GM23338 (cell line): ENCODE data around the gene ACAN. TPM values are rescaled to one million over a fixed set of nuclear protein-coding genes. Genes with fewer than 3 reads are reported as not detected.

Experiments used
- ATAC-seq: fragments of 200-7000 bp; cut with Tn5 transposase; 3 replicates; pipeline ENCODE4 v1.9.1; 2020
- DNase-seq: peaks from one replicate; pipeline ENCODE4 v3.0.0-alpha.2; 2015; ENCODE audit warnings: low spot score
- H2AFZ ChIP-seq: fragments of 200-600 bp; sonication (generic); 2 replicates; pipeline ENCODE4 v1.8.0; 2016; ENCODE audit warnings: antibody characterized with exemption, mild to moderate bottlenecking, moderate library complexity
- H3F3A ChIP-seq: fragments of 200-600 bp; sonication (generic); replicated peaks from 2 replicates; pipeline ENCODE4 v1.8.0; 2017; ENCODE audit warnings: antibody characterized with exemption, mixed run types, low read depth
- H3K27ac ChIP-seq: fragments of 200-600 bp; sonication (generic); 2 replicates; pipeline ENCODE4 v1.6.1; 2016; ENCODE audit warnings: low read depth
- H3K27me3 ChIP-seq: fragments of 200-600 bp; sonication (generic); 2 replicates; pipeline ENCODE4 v1.8.0; 2016; ENCODE audit warnings: mild to moderate bottlenecking, mixed run types, moderate library complexity; ENCODE audit not compliant: insufficient read depth
- H3K36me3 ChIP-seq: fragments of 200-600 bp; sonication (generic); 2 replicates; pipeline ENCODE4 v1.8.0; 2016; ENCODE audit warnings: mild to moderate bottlenecking; ENCODE audit not compliant: insufficient read depth
- H3K4me1 ChIP-seq: fragments of 200-600 bp; sonication (generic); 2 replicates; pipeline ENCODE4 v1.8.0; 2016; ENCODE audit warnings: mild to moderate bottlenecking, moderate library complexity; ENCODE audit not compliant: insufficient read depth
- H3K4me2 ChIP-seq: fragments of 200-600 bp; sonication (generic); 2 replicates; pipeline ENCODE4 v1.7.1; 2017; ENCODE audit warnings: mixed run types
- H3K4me3 ChIP-seq: fragments of 200-600 bp; sonication (generic); 2 replicates; pipeline ENCODE4 v1.6.1; 2016; ENCODE audit warnings: mixed run types
- H3K79me2 ChIP-seq: fragments of 200-600 bp; sonication (generic); replicated peaks from 2 replicates; pipeline ENCODE4 v1.8.0; 2017; ENCODE audit warnings: mild to moderate bottlenecking; ENCODE audit not compliant: insufficient read depth
- H3K9me2 ChIP-seq: fragments of 200-600 bp; sonication (generic); 2 replicates; pipeline ENCODE4 v1.8.0; 2017; ENCODE audit not compliant: insufficient read depth
- H4K20me1 ChIP-seq: fragments of 200-600 bp; sonication (generic); replicated peaks from 2 replicates; pipeline ENCODE4 v1.8.0; 2017; ENCODE audit warnings: mild to moderate bottlenecking; ENCODE audit not compliant: insufficient read depth
- H3K27ac Mint-ChIP-seq: 2 replicates; pipeline ENCODE4 v1.8.0; 2020; ENCODE audit warnings: inconsistent platforms, mild to moderate bottlenecking, moderate library complexity, mixed read lengths
- H3K27me3 Mint-ChIP-seq: 3 replicates; pipeline ENCODE4 v1.8.0; 2022; ENCODE audit warnings: low read depth, mild to moderate bottlenecking, moderate library complexity, mixed read lengths, inconsistent platforms; ENCODE audit not compliant: insufficient read depth, poor library complexity
- H3K36me3 Mint-ChIP-seq: 3 replicates; pipeline ENCODE4 v1.8.0; 2021; ENCODE audit warnings: low read depth, mild to moderate bottlenecking, inconsistent platforms, moderate library complexity, mixed read lengths
- H3K4me1 Mint-ChIP-seq: 3 replicates; pipeline ENCODE4 v1.8.0; 2020; ENCODE audit warnings: mild to moderate bottlenecking, inconsistent platforms, mixed read lengths
- H3K4me3 Mint-ChIP-seq: 3 replicates; pipeline ENCODE4 v1.8.0; 2021; ENCODE audit warnings: moderate library complexity, mild to moderate bottlenecking, inconsistent platforms, mixed read lengths
- H3K9me3 Mint-ChIP-seq: 3 replicates; pipeline ENCODE4 v1.8.0; 2020; ENCODE audit warnings: moderate library complexity, mild to moderate bottlenecking, inconsistent platforms, mixed read lengths
- CREB1 ChIP-seq: fragments of 250-450 bp; sonication (Bioruptor Pico); IDR thresholded peaks from 2 replicates; pipeline ENCODE4 v1.5.0; 2020; ENCODE audit warnings: low read depth, mild to moderate bottlenecking, moderate library complexity
- CTCF ChIP-seq, 2 experiments: fragments of 200-600 bp in 1 of 2; sonication (generic) in 1 of 2; conservative IDR thresholded peaks; 2 replicates each; pipeline versions ENCODE4 v1.5.1 to v1.6.1; 2016 to 2017; ENCODE audit warnings: antibody characterized with exemption in 2 of 2, low read depth in 2 of 2, mild to moderate bottlenecking in 2 of 2, moderate library complexity in 1 of 2
- ETS1 ChIP-seq: IDR thresholded peaks from 2 replicates; pipeline ENCODE4 v1.6.1; 2016; ENCODE audit warnings: antibody characterized with exemption
- EZH2 ChIP-seq: fragments of 200-600 bp; sonication (generic); IDR thresholded peaks from one replicate; pipeline ENCODE4 v1.8.0; 2017; ENCODE audit warnings: antibody characterized with exemption, mild to moderate bottlenecking, low read depth; ENCODE audit not compliant: unreplicated experiment
- EZH2phosphoT487 ChIP-seq: fragments of 200-600 bp; sonication (generic); IDR thresholded peaks from one replicate; pipeline ENCODE4 v1.8.1; 2018; ENCODE audit warnings: antibody characterized with exemption; ENCODE audit not compliant: unreplicated experiment
- JUNB ChIP-seq: IDR thresholded peaks from one replicate; pipeline ENCODE4 v1.6.1; 2016; ENCODE audit warnings: antibody characterized with exemption; ENCODE audit not compliant: unreplicated experiment
- NANOG ChIP-seq: IDR thresholded peaks from 2 replicates; pipeline ENCODE4 v1.6.1; 2016; ENCODE audit warnings: antibody characterized with exemption, borderline replicate concordance
- POLR2AphosphoS5 ChIP-seq: IDR thresholded peaks from 2 replicates; pipeline ENCODE4 v1.6.1; 2016; ENCODE audit warnings: antibody characterized with exemption, low read depth
- REST ChIP-seq: IDR thresholded peaks from one replicate; pipeline ENCODE4 v1.6.1; 2018; ENCODE audit warnings: antibody characterized with exemption; ENCODE audit not compliant: unreplicated experiment
- STAT1 ChIP-seq: IDR thresholded peaks from one replicate; pipeline ENCODE4 v1.6.1; 2016; ENCODE audit warnings: antibody characterized with exemption; ENCODE audit not compliant: unreplicated experiment
- ZNF114 ChIP-seq: fragments of 250-450 bp; sonication (Bioruptor Pico); IDR thresholded peaks from 2 replicates; pipeline ENCODE4 v1.5.0; 2020; ENCODE audit warnings: mild to moderate bottlenecking, moderate library complexity
- ZNF331 ChIP-seq: fragments of 250-450 bp; sonication (Bioruptor Pico); IDR thresholded peaks from 2 replicates; pipeline ENCODE4 v1.5.0; 2020; ENCODE audit warnings: low read depth, mild to moderate bottlenecking, moderate library complexity
- ZNF462 ChIP-seq: fragments of 250-450 bp; sonication (Bioruptor Pico); IDR thresholded peaks from 2 replicates; pipeline ENCODE4 v1.5.0; 2020; ENCODE audit warnings: mild to moderate bottlenecking, moderate library complexity
- polyA plus RNA-seq: library from polyadenylated mRNA; unstranded; fragments of >200 nt; fragmentation: Nextera tagmentation; extraction: Ambion mirVana; gene quantifications from 2 replicates; pipeline ENCODE4 v1.2.1, GENCODE V29; 2016
- total RNA-seq: library from RNA; depleted of rRNA; stranded (reverse); fragments of >200 nt; shearing (Covaris generic); gene quantifications from 2 replicates; pipeline ENCODE4 v1.2.3, GENCODE V29; 2014

ACAN gene
- total and polyA plus RNA-seq, 2 experiments from 2014 or later = 2.5 to 4.9 TPM

GRCh38 chr15:88756921-88757320 lies 46.3 kb upstream of the ACAN start:
- H3K27ac Mint-ChIP-seq = no peak overlapping the region
- H3K27me3 Mint-ChIP-seq = peaks cover 5% of the 10 kb centered on the region
- DNase-seq (no peak), ATAC-seq (no peak)
- Histone ChIP-seq H3K36me3 (no peaks in the 10 kb centered on the region), H3K4me3 (no peak overlapping the region), H3K79me2 (no peaks in the 10 kb centered on the region), H3F3A (no peaks in the 10 kb centered on the region; the same call in 1 of the 2 replicates), H3K27ac (no peak overlapping the region), H3K9me2 (no peaks in the 10 kb centered on the region; the same call in 1 of the 2 replicates), H3K27me3 (no peaks in the 10 kb centered on the region), H4K20me1 (no peaks in the 10 kb centered on the region), H3K4me2 (no peak overlapping the region), H2AFZ (no peak overlapping the region), H3K4me1 (no peaks in the 10 kb centered on the region)
- H3K4me1 Mint-ChIP-seq = no peaks in the 10 kb centered on the region
- H3K9me3 Mint-ChIP-seq = no peaks in the 10 kb centered on the region
- no peak overlapping the region for H3K4me3 Mint-ChIP-seq
- H3K36me3 Mint-ChIP-seq = no peaks in the 10 kb centered on the region
- TF ChIP-seq JUNB (no peak), STAT1 (no peak), REST (no peak), NANOG (no peak), ZNF114 (CRISPR knock-in tag) (no peak), ZNF331 (CRISPR knock-in tag) (no peak), ZNF462 (CRISPR knock-in tag) (no peak), CREB1 (CRISPR knock-in tag) (no peak), ETS1 (no peak), POLR2AphosphoS5 (no peak), EZH2 (no peak), EZH2phosphoT487 (no peak), CTCF (conservative IDR thresholded peaks at IDR 0.05; ENCODE audit: low read depth in 2 of 2) (no peak)
